Gastroesophageal sphincter (tissue), 3 donors: ENCODE measurements around the gene MARCKSL1.

ENCODE experiments used
- CTCF ChIP-seq, 4 experiments: fragments of 200-600 bp in 2 of 4; fragments of 450-650 bp in 2 of 4; sonication (generic) in 1 of 4; IDR thresholded peaks; one replicate each; pipeline ENCODE4 v1.5.1; 2017 to 2019; ENCODE audit warnings: antibody characterized with exemption in 4 of 4, mild to moderate bottlenecking in 2 of 4, moderate library complexity in 2 of 4
- EP300 ChIP-seq: sonication (generic); formaldehyde crosslinking; IDR thresholded peaks from one replicate; pipeline ENCODE4 v1.6.1; 2017; ENCODE audit warnings: antibody characterized with exemption, mild to moderate bottlenecking
- POLR2AphosphoS5 ChIP-seq: sonication (generic); formaldehyde crosslinking; IDR thresholded peaks from one replicate; pipeline ENCODE4 v1.6.1; 2017; ENCODE audit warnings: antibody characterized with exemption

GRCh38 chr1:32353886-32354570 lies 18.0 kb upstream of the MARCKSL1 start:
- TF ChIP-seq POLR2AphosphoS5 (peak; percentile 10), CTCF (IDR thresholded peaks at IDR 0.05) (no peak), EP300 (no peak)
